ENCODE results near the gene MAML3. TPM values are rescaled to one million over a fixed set of nuclear protein-coding genes. Genes with fewer than 3 reads are reported as not detected.

The MAML3 gene
- total RNA-seq, 4 donors from 2014 or later, result 16.1 to 40.0 (median 18.1) TPM

DNA sequence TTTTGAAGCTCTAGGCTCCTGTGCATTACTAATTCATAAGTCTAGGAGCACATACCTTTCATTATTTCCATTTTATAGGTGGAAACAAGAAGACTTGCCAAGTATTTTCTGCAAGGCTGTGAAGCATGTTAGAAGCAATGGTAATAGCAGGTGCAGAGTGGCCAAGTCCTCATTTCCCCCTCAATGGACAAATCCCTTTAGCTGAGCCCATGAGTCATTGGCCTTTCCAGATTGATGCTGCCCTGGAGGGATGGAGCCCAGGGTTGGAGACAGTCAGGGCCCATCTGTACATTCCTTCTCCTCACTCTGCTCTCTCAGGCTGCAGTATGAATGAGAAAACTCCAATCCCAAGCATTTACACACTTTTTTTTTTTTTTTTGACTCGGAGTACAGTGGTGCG is 481.8 kb downstream of the MAML3 start:
- Histone ChIP-seq H3K9me3 (no peaks in the 10 kb centered on the region), H3K4me1 (peaks cover 0 to 22% (median 16%) of the 10 kb centered on the region in 4 donors), H3K27ac (no peak overlapping the region), H3K27me3 (no peaks in the 10 kb centered on the region), H3K4me3 (no peak overlapping the region), H3K36me3 (no peaks in the 10 kb centered on the region)
- no peak for DNase-seq
- in situ Hi-C loops (cut with MboI; ENCODE audit: low pct_ligation_motif_present in 1 of 4, low pct_unique_long_range_greater_than_20kb in 1 of 4, low sequenced_read_pairs in 3 of 4) (no loop called here), intact Hi-C loops (cut with DNase I; ENCODE audit: low total_unique reads) (no loop called here)
- TF ChIP-seq, protein P1, sequence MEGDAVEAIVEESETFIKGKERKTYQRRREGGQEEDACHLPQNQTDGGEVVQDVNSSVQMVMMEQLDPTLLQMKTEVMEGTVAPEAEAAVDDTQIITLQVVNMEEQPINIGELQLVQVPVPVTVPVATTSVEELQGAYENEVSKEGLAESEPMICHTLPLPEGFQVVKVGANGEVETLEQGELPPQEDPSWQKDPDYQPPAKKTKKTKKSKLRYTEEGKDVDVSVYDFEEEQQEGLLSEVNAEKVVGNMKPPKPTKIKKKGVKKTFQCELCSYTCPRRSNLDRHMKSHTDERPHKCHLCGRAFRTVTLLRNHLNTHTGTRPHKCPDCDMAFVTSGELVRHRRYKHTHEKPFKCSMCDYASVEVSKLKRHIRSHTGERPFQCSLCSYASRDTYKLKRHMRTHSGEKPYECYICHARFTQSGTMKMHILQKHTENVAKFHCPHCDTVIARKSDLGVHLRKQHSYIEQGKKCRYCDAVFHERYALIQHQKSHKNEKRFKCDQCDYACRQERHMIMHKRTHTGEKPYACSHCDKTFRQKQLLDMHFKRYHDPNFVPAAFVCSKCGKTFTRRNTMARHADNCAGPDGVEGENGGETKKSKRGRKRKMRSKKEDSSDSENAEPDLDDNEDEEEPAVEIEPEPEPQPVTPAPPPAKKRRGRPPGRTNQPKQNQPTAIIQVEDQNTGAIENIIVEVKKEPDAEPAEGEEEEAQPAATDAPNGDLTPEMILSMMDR (IDR thresholded peaks at IDR 0.05), result no peak
- TF ChIP-seq POLR2AphosphoS5 (IDR thresholded peaks at IDR 0.05), result no peak
- TF ChIP-seq POLR2A (IDR thresholded peaks at IDR 0.05), result no peak
- TF ChIP-seq EP300 (IDR thresholded peaks at IDR 0.05; ENCODE audit: low read depth), result no peak
- 80 to 100% methylated on average over 1 to 2 of the region's 2 CpGs for WGBS, 2 donors (ENCODE audit: low coverage in 1 of 2)

DNA sequence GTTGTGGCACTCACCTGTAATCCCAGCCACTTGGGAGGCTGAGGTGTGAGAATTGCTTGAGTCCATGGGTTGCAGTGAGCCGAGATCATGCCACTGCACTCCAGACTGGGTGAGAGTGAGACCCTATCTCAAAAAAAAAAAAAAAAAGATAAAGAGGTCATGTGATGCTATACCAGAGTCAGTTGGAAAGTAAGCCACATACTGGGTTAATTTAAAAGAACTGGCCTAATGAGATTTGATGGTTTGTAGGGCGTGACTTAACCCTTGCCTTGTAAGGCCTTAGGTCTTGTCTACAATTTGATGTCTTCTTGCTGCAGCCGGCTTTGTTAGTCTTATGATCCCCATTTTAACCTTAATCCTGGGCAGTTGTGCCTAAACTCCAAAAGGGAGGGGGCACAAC is 483.2 kb downstream of the MAML3 start:
- no peak for DNase-seq
- Histone ChIP-seq H3K4me1 (peaks cover 0 to 31% (median 22%) of the 10 kb centered on the region in 4 donors), H3K36me3 (no peaks in the 10 kb centered on the region), H3K4me3 (no peak overlapping the region), H3K27ac (no peak overlapping the region), H3K27me3 (no peaks in the 10 kb centered on the region), H3K9me3 (no peaks in the 10 kb centered on the region)
- TF ChIP-seq POLR2AphosphoS5 (IDR thresholded peaks at IDR 0.05) (no peak), EP300 (IDR thresholded peaks at IDR 0.05; ENCODE audit: low read depth) (no peak), POLR2A (IDR thresholded peaks at IDR 0.05) (no peak)
- TF ChIP-seq, protein P1 (IDR thresholded peaks at IDR 0.05), result no peak
- 94% methylated on average over 2 to 3 of the region's 3 CpGs for WGBS, 2 donors (ENCODE audit: low coverage in 1 of 2)
- in situ Hi-C loops (cut with MboI; ENCODE audit: low pct_ligation_motif_present in 1 of 4, low pct_unique_long_range_greater_than_20kb in 1 of 4, low sequenced_read_pairs in 3 of 4) (no loop called here), intact Hi-C loops (cut with DNase I; ENCODE audit: low total_unique reads) (no loop called here)

DNA sequence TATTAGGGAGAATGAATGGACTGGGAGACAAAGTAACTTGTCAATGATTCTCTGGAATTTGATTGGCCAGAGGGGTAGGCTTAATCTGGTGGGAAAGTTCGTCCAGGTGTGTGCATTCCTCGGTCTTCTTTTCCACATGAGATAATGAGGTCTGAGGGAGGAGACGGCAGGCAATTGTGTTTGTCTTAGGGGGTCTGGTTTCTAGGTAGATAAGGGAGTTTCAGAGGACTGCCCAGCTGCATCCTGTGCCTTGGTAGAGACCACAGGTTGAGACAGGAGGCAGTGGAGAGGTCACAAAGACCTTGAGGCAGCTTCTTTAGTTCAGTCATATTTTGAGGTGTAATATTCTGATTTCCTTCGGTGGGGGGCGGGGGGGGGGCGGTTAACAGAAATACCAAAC is 484.1 kb downstream of the MAML3 start:
- 62 to 79% methylated on average over 6 of the region's 6 CpGs for WGBS, 2 donors (ENCODE audit: low coverage in 1 of 2)
- intact Hi-C loops (cut with DNase I; ENCODE audit: low total_unique reads) (no loop called here), in situ Hi-C loops (cut with MboI; ENCODE audit: low pct_ligation_motif_present in 1 of 4, low pct_unique_long_range_greater_than_20kb in 1 of 4, low sequenced_read_pairs in 3 of 4) (no loop called here)
- no peaks in the 10 kb centered on the region for H3K27me3 ChIP-seq
- no peaks in the 10 kb centered on the region for H3K9me3 ChIP-seq
- TF ChIP-seq, protein P1 (IDR thresholded peaks at IDR 0.05), result no peak
- TF ChIP-seq EP300 (IDR thresholded peaks at IDR 0.05; ENCODE audit: low read depth), result no peak
- no peak for TF ChIP-seq POLR2AphosphoS5 (IDR thresholded peaks at IDR 0.05)
- no peak for TF ChIP-seq POLR2A (IDR thresholded peaks at IDR 0.05)
- peaks cover 5 to 36% (median 29%) of the 10 kb centered on the region in 4 donors for H3K4me1 ChIP-seq
- no peak for DNase-seq
- no peak overlapping the region for H3K27ac ChIP-seq
- H3K4me3 ChIP-seq, result no peak overlapping the region
- H3K36me3 ChIP-seq, result no peaks in the 10 kb centered on the region

DNA sequence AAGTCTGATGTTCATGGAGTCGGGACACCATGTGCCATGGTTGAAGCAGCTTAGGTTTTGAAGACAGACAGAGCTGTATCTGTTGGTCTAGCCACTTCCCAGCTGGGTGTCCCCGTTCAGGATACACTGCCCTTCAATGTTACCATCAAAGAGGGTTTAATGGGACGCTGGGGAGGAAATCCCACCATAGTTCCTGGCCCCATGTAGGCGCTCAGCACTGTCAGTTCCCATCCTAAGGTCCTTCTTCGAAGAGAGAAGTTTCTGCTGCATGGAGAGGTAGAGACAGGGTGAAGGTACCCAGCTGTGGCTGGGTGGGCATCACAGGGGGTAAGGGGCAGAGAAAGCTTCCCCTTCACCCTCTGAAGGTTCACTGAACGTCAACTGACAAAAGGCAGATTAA is 484.6 kb downstream of the MAML3 start:
- no peak overlapping the region for H3K27ac ChIP-seq

More for the DNA sequence above, 484.6 kb downstream of the MAML3 start:
- no peak for DNase-seq
- H3K4me1 ChIP-seq, result peaks cover 7 to 40% (median 31%) of the 10 kb centered on the region in 4 donors
- TF ChIP-seq POLR2AphosphoS5 (IDR thresholded peaks at IDR 0.05), result no peak
- TF ChIP-seq EP300 (IDR thresholded peaks at IDR 0.05; ENCODE audit: low read depth), result no peak
- TF ChIP-seq, protein P1 (IDR thresholded peaks at IDR 0.05), result no peak
- TF ChIP-seq POLR2A (IDR thresholded peaks at IDR 0.05), result no peak
- in situ Hi-C loops (cut with MboI; ENCODE audit: low pct_ligation_motif_present in 1 of 4, low pct_unique_long_range_greater_than_20kb in 1 of 4, low sequenced_read_pairs in 3 of 4) (no loop called here), intact Hi-C loops (cut with DNase I; ENCODE audit: low total_unique reads) (no loop called here)
- H3K36me3 ChIP-seq, result no peaks in the 10 kb centered on the region
- H3K27me3 ChIP-seq, result no peaks in the 10 kb centered on the region
- H3K4me3 ChIP-seq, result no peak overlapping the region
- no peaks in the 10 kb centered on the region for H3K9me3 ChIP-seq
- 79 to 84% methylated on average over 2 to 6 of the region's 6 CpGs for WGBS, 2 donors (ENCODE audit: low coverage in 1 of 2)

Measured in transverse colon (tissue), 4 donors.